SU-DHL-6 (cell line): ENCODE measurements around the gene TUBA3E.
"Not testable (repeated sequence)": the region's sequence is repeated elsewhere in the genome, so short reads cannot be mapped to it uniquely, and the experiment has no call there.

Experiments
- CTCF ChIP-seq: fragments of 200-600 bp; sonication (generic); IDR thresholded peaks from one replicate; pipeline ENCODE4 v1.5.1; 2017; ENCODE audit warnings: antibody characterized with exemption, mild to moderate bottlenecking, low read length, moderate library complexity; ENCODE audit not compliant: insufficient read depth, poor library complexity, severe bottlenecking
- EZH2phosphoT487 ChIP-seq: fragments of 200-600 bp; sonication (generic), shearing (Covaris generic); conservative IDR thresholded peaks from 2 replicates; pipeline ENCODE4 v1.6.1; 2018; ENCODE audit warnings: mild to moderate bottlenecking, antibody characterized with exemption, low read length, moderate library complexity, mixed read lengths

- not testable (repeated sequence) for TF ChIP-seq CTCF, EZH2phosphoT487
Observed at GRCh38 chr2:130229161-130229510, 30.9 kb upstream of the TUBA3E start.
